Stimulated activated CD8-positive, alpha-beta memory T cell treated with anti-CD3 and anti-CD28 coated beads, Interleukin-7, amount 100 ng/mL, for 24 hours (primary cell): ENCODE data around the gene CARD10.
A peak's percentile ranks its signal among the peaks of the same experiment; 100 is the strongest.

Source experiments
- DNase-seq: peaks from one replicate; pipeline ENCODE4 v3.0.0-alpha.2; 2020; ENCODE audit warnings: low read depth

CARD10 gene

GRCh38 chr22:37502342-37503182, 16.7 kb downstream of the CARD10 start:
- no peak for DNase-seq

GRCh38 chr22:37501610-37502341, 17.4 kb downstream of the CARD10 start:
- no peak for DNase-seq

GRCh38 chr22:37500745-37501609, 18.2 kb downstream of the CARD10 start:
- DNase-seq: no peak

- DNase-seq: no peak
Measured at GRCh38 chr22:37499789-37500540, 19.2 kb downstream of the CARD10 start.

- no peak for DNase-seq
Measured at GRCh38 chr22:37499027-37499707, 20.0 kb downstream of the CARD10 start.

- peak; percentile 37 for DNase-seq
Measured at GRCh38 chr22:37498289-37498909, 20.8 kb downstream of the CARD10 start.

GRCh38 chr22:37497062-37497599, 22.1 kb downstream of the CARD10 start:
- DNase-seq: no peak

- DNase-seq: no peak
Measured at GRCh38 chr22:37496651-37497050, 22.6 kb downstream of the CARD10 start.

- DNase-seq: no peak
Measured at GRCh38 chr22:37493979-37494378, 25.2 kb downstream of the CARD10 start.

- DNase-seq: peak; percentile 30
Measured at GRCh38 chr22:37492428-37493344, 26.5 kb downstream of the CARD10 start.

GRCh38 chr22:37491559-37492427, 27.4 kb downstream of the CARD10 start:
- no peak for DNase-seq

- DNase-seq: no peak
Measured at GRCh38 chr22:37491106-37491505, 28.1 kb downstream of the CARD10 start.

GRCh38 chr22:37489983-37490382, 29.2 kb downstream of the CARD10 start:
- no peak for DNase-seq

GRCh38 chr22:37488337-37489135, 30.7 kb downstream of the CARD10 start:
- DNase-seq: no peak

GRCh38 chr22:37487571-37487970, 31.6 kb downstream of the CARD10 start:
- DNase-seq: no peak

- no peak for DNase-seq
Measured at GRCh38 chr22:37487129-37487528, 32.1 kb downstream of the CARD10 start.

GRCh38 chr22:37486224-37486845, 32.9 kb downstream of the CARD10 start, which contains the start of gene MFNG:
MFNG (minus strand) TSS chr22:37486384; CDS start chr22:37486177, 207 bp downstream.
- peak; percentile 45 for DNase-seq
